WTC11 (cell line): ENCODE data around the gene SF3B4. TPM values are rescaled to one million over a fixed set of nuclear protein-coding genes. Genes with fewer than 3 reads are reported as not detected.

Experiments
- ATF6 ChIP-seq: sonication (generic); formaldehyde crosslinking; IDR thresholded peaks from 2 replicates; pipeline ENCODE4 v1.8.1; 2023; ENCODE audit warnings: mild to moderate bottlenecking, missing genetic modification reagents
- CDX4 ChIP-seq: fragments of 250-450 bp; sonication (Bioruptor Pico); IDR thresholded peaks from 2 replicates; pipeline ENCODE4 v1.9.0; 2021; ENCODE audit warnings: moderate library complexity, mild to moderate bottlenecking, inconsistent platforms, borderline replicate concordance
- CREB1 ChIP-seq: sonication (generic); formaldehyde crosslinking; IDR thresholded peaks from 2 replicates; pipeline ENCODE4 v1.8.0; 2023; ENCODE audit warnings: mild to moderate bottlenecking, missing genetic modification reagents
- EMX1 ChIP-seq: fragments of 250-450 bp; sonication (Bioruptor Pico); IDR thresholded peaks from 2 replicates; pipeline ENCODE4 v1.8.0; 2021; ENCODE audit warnings: mild to moderate bottlenecking
- GTF2I ChIP-seq: fragments of 250-450 bp; sonication (Bioruptor Pico); conservative IDR thresholded peaks from 2 replicates; pipeline ENCODE4 v1.4.0; 2021; ENCODE audit warnings: mild to moderate bottlenecking
- JAZF1 ChIP-seq: fragments of 250-450 bp; sonication (Bioruptor Pico); IDR thresholded peaks from 2 replicates; pipeline ENCODE4 v1.9.0; 2021; ENCODE audit warnings: moderate library complexity, mild to moderate bottlenecking, inconsistent platforms
- MLX ChIP-seq: sonication (generic); formaldehyde crosslinking; IDR thresholded peaks from 2 replicates; pipeline ENCODE4 v1.8.1; 2023; ENCODE audit warnings: mild to moderate bottlenecking, missing genetic modification reagents, moderate library complexity
- MYBL2 ChIP-seq: sonication (generic); formaldehyde crosslinking; IDR thresholded peaks from 2 replicates; pipeline ENCODE4 v1.8.1; 2023; ENCODE audit warnings: mild to moderate bottlenecking, moderate library complexity, missing genetic modification reagents
- NFYB ChIP-seq: sonication (generic); formaldehyde crosslinking; conservative IDR thresholded peaks from 2 replicates; pipeline ENCODE4 v1.8.0; 2022; ENCODE audit warnings: low read depth, missing genetic modification reagents
- TEAD4 ChIP-seq: sonication (generic); formaldehyde crosslinking; IDR thresholded peaks from 2 replicates; pipeline ENCODE4 v1.8.0; 2022; ENCODE audit warnings: mild to moderate bottlenecking, missing genetic modification reagents
- ZBTB21 ChIP-seq: sonication (generic); formaldehyde crosslinking; IDR thresholded peaks from 2 replicates; pipeline ENCODE4 v1.8.1; 2023; ENCODE audit warnings: mild to moderate bottlenecking, missing genetic modification reagents, borderline replicate concordance
- ZNF138 ChIP-seq: sonication (generic); formaldehyde crosslinking; conservative IDR thresholded peaks from 2 replicates; pipeline ENCODE4 v1.8.1; 2022; ENCODE audit warnings: mild to moderate bottlenecking, moderate library complexity, missing genetic modification reagents
- ZNF416 ChIP-seq: fragments of 250-450 bp; sonication (Bioruptor Pico); IDR thresholded peaks from 2 replicates; pipeline ENCODE4 v1.9.0; 2021; ENCODE audit warnings: mild to moderate bottlenecking, inconsistent platforms
- total RNA-seq: library from RNA; stranded (reverse); gene quantifications from 3 replicates; pipeline ENCODE4 v1.2.3, GENCODE V29; 2021
- TF ChIP-seq, protein P1 (sequence below): fragments of 250-450 bp; sonication (Bioruptor Pico); IDR thresholded peaks from 2 replicates; pipeline ENCODE4 v1.9.0; 2021; ENCODE audit warnings: mild to moderate bottlenecking, borderline replicate concordance
- TF ChIP-seq, protein P2 (sequence below): sonication (generic); formaldehyde crosslinking; IDR thresholded peaks from 2 replicates; pipeline ENCODE4 v1.8.0; 2022; ENCODE audit warnings: missing genetic modification reagents
- TF ChIP-seq, protein P3 (sequence below): sonication (generic); formaldehyde crosslinking; IDR thresholded peaks from 2 replicates; pipeline ENCODE4 v1.8.1; 2022; ENCODE audit warnings: mild to moderate bottlenecking, missing genetic modification reagents, moderate library complexity, borderline replicate concordance
- TF ChIP-seq, protein P4 (sequence below): sonication (generic); formaldehyde crosslinking; IDR thresholded peaks from 2 replicates; pipeline ENCODE4 v1.8.0; 2022; ENCODE audit warnings: mild to moderate bottlenecking, missing genetic modification reagents
- TF ChIP-seq, protein P5 (sequence below): sonication (generic); formaldehyde crosslinking; IDR thresholded peaks from 2 replicates; pipeline ENCODE4 v1.8.1; 2023; ENCODE audit warnings: mild to moderate bottlenecking, missing genetic modification reagents, borderline replicate concordance

The SF3B4 gene
- total RNA-seq, 1 experiment from 2014 or later: 90.1 TPM

GRCh38 chr1:149886396-149887195 lies 41.0 kb downstream of the SF3B4 start (continued):
- TF ChIP-seq, protein P1, sequence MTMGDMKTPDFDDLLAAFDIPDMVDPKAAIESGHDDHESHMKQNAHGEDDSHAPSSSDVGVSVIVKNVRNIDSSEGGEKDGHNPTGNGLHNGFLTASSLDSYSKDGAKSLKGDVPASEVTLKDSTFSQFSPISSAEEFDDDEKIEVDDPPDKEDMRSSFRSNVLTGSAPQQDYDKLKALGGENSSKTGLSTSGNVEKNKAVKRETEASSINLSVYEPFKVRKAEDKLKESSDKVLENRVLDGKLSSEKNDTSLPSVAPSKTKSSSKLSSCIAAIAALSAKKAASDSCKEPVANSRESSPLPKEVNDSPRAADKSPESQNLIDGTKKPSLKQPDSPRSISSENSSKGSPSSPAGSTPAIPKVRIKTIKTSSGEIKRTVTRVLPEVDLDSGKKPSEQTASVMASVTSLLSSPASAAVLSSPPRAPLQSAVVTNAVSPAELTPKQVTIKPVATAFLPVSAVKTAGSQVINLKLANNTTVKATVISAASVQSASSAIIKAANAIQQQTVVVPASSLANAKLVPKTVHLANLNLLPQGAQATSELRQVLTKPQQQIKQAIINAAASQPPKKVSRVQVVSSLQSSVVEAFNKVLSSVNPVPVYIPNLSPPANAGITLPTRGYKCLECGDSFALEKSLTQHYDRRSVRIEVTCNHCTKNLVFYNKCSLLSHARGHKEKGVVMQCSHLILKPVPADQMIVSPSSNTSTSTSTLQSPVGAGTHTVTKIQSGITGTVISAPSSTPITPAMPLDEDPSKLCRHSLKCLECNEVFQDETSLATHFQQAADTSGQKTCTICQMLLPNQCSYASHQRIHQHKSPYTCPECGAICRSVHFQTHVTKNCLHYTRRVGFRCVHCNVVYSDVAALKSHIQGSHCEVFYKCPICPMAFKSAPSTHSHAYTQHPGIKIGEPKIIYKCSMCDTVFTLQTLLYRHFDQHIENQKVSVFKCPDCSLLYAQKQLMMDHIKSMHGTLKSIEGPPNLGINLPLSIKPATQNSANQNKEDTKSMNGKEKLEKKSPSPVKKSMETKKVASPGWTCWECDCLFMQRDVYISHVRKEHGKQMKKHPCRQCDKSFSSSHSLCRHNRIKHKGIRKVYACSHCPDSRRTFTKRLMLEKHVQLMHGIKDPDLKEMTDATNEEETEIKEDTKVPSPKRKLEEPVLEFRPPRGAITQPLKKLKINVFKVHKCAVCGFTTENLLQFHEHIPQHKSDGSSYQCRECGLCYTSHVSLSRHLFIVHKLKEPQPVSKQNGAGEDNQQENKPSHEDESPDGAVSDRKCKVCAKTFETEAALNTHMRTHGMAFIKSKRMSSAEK (CRISPR knock-in tag): peak; percentile 94
- TF ChIP-seq CREB1 (CRISPR knock-in tag) (no peak; the same call in 1 of the 2 replicates), ATF6 (CRISPR knock-in tag) (no peak), CDX4 (CRISPR knock-in tag) (peak; percentile 65; the same call in 1 of the 2 replicates), MLX (peak; percentile 50; the same call in 1 of the 2 replicates), TEAD4 (CRISPR knock-in tag) (peak; percentile 14; the same call in 1 of the 2 replicates), NFYB (CRISPR knock-in tag) (peak; percentile 85), ZNF138 (CRISPR knock-in tag) (no peak; the same call in 1 of the 2 replicates), GTF2I (CRISPR knock-in tag) (no peak), MYBL2 (CRISPR knock-in tag) (peak; percentile 50; the same call in 1 of the 2 replicates), EMX1 (CRISPR knock-in tag) (peak; percentile 79), ZBTB21 (CRISPR knock-in tag) (no peak), ZNF416 (CRISPR knock-in tag) (peak; percentile 92), JAZF1 (CRISPR knock-in tag) (no peak)
- TF ChIP-seq, protein P2, sequence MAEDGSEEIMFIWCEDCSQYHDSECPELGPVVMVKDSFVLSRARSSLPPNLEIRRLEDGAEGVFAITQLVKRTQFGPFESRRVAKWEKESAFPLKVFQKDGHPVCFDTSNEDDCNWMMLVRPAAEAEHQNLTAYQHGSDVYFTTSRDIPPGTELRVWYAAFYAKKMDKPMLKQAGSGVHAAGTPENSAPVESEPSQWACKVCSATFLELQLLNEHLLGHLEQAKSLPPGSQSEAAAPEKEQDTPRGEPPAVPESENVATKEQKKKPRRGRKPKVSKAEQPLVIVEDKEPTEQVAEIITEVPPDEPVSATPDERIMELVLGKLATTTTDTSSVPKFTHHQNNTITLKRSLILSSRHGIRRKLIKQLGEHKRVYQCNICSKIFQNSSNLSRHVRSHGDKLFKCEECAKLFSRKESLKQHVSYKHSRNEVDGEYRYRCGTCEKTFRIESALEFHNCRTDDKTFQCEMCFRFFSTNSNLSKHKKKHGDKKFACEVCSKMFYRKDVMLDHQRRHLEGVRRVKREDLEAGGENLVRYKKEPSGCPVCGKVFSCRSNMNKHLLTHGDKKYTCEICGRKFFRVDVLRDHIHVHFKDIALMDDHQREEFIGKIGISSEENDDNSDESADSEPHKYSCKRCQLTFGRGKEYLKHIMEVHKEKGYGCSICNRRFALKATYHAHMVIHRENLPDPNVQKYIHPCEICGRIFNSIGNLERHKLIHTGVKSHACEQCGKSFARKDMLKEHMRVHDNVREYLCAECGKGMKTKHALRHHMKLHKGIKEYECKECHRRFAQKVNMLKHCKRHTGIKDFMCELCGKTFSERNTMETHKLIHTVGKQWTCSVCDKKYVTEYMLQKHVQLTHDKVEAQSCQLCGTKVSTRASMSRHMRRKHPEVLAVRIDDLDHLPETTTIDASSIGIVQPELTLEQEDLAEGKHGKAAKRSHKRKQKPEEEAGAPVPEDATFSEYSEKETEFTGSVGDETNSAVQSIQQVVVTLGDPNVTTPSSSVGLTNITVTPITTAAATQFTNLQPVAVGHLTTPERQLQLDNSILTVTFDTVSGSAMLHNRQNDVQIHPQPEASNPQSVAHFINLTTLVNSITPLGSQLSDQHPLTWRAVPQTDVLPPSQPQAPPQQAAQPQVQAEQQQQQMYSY (CRISPR knock-in tag): no peak
- TF ChIP-seq, protein P3, sequence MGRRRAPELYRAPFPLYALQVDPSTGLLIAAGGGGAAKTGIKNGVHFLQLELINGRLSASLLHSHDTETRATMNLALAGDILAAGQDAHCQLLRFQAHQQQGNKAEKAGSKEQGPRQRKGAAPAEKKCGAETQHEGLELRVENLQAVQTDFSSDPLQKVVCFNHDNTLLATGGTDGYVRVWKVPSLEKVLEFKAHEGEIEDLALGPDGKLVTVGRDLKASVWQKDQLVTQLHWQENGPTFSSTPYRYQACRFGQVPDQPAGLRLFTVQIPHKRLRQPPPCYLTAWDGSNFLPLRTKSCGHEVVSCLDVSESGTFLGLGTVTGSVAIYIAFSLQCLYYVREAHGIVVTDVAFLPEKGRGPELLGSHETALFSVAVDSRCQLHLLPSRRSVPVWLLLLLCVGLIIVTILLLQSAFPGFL (CRISPR knock-in tag): peak; percentile 76; the same call in 1 of the 2 replicates
- TF ChIP-seq, protein P4, sequence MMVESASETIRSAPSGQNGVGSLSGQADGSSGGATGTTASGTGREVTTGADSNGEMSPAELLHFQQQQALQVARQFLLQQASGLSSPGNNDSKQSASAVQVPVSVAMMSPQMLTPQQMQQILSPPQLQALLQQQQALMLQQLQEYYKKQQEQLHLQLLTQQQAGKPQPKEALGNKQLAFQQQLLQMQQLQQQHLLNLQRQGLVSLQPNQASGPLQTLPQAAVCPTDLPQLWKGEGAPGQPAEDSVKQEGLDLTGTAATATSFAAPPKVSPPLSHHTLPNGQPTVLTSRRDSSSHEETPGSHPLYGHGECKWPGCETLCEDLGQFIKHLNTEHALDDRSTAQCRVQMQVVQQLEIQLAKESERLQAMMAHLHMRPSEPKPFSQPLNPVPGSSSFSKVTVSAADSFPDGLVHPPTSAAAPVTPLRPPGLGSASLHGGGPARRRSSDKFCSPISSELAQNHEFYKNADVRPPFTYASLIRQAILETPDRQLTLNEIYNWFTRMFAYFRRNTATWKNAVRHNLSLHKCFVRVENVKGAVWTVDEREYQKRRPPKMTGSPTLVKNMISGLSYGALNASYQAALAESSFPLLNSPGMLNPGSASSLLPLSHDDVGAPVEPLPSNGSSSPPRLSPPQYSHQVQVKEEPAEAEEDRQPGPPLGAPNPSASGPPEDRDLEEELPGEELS: no peak; the same call in 1 of the 2 replicates
- TF ChIP-seq, protein P5, sequence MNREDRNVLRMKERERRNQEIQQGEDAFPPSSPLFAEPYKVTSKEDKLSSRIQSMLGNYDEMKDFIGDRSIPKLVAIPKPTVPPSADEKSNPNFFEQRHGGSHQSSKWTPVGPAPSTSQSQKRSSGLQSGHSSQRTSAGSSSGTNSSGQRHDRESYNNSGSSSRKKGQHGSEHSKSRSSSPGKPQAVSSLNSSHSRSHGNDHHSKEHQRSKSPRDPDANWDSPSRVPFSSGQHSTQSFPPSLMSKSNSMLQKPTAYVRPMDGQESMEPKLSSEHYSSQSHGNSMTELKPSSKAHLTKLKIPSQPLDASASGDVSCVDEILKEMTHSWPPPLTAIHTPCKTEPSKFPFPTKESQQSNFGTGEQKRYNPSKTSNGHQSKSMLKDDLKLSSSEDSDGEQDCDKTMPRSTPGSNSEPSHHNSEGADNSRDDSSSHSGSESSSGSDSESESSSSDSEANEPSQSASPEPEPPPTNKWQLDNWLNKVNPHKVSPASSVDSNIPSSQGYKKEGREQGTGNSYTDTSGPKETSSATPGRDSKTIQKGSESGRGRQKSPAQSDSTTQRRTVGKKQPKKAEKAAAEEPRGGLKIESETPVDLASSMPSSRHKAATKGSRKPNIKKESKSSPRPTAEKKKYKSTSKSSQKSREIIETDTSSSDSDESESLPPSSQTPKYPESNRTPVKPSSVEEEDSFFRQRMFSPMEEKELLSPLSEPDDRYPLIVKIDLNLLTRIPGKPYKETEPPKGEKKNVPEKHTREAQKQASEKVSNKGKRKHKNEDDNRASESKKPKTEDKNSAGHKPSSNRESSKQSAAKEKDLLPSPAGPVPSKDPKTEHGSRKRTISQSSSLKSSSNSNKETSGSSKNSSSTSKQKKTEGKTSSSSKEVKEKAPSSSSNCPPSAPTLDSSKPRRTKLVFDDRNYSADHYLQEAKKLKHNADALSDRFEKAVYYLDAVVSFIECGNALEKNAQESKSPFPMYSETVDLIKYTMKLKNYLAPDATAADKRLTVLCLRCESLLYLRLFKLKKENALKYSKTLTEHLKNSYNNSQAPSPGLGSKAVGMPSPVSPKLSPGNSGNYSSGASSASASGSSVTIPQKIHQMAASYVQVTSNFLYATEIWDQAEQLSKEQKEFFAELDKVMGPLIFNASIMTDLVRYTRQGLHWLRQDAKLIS (CRISPR knock-in tag): peak; percentile 96; the same call in 1 of the 2 replicates
